Left colon (tissue), 2 donors: ENCODE measurements around the gene ATP10D. TPM values are rescaled to one million over a fixed set of nuclear protein-coding genes. Genes with fewer than 3 reads are reported as not detected.

Source experiments
- ATAC-seq: fragments of 200-7000 bp; cut with Tn5 transposase; one replicate; pipeline ENCODE4 v1.9.1; 2020; ENCODE audit warnings: mild to moderate bottlenecking, moderate library complexity
- DNase-seq, 2 donors: peaks; one replicate each; pipeline ENCODE4 v3.0.0-alpha.2; 2020
- intact Hi-C, 2 donors: fragments of 100-400 bp; cut with DNase I in 1 of 2; cut with micrococcal nuclease in 1 of 2; formaldehyde crosslinking; loops; one replicate each; pipeline versions ENCODE4 v1.11.2 to v1.14.0; 2022; cut with DNase I, micrococcal nuclease
- total RNA-seq, 2 donors: library from RNA; stranded (reverse); fragmentation: NEBNext Ultra II Directional; extraction: Animal tissue kit (Norgen Biotek cat#: 25700); gene quantifications; one replicate each; pipeline ENCODE4 v1.2.1, GENCODE V29; 2021
- donor health status: DM: no; HTN: no; CAD: no.
- donor health status: DM: yes; HTN: yes; CAD: no.

Gene ATP10D
- total RNA-seq, 2 donors from 2014 or later, result 9.1 to 15.1 TPM

- ATAC-seq, result no peak
- DNase-seq, result no peak
- intact Hi-C loops, result no loop called here
These were observed 154.5 kb downstream of the ATP10D start for GRCh38 chr4:47639531-47639930.

GRCh38 chr4:47640911-47641310 lies 155.8 kb downstream of the ATP10D start:
- DNase-seq, result no peak
- no peak for ATAC-seq
- intact Hi-C loops, result no loop called here

- ATAC-seq, result no peak
- intact Hi-C loops, result no loop called here
- no peak for DNase-seq
These were observed 156.7 kb downstream of the ATP10D start for GRCh38 chr4:47641755-47642154.

GRCh38 chr4:47642191-47642830 lies 157.2 kb downstream of the ATP10D start:
- intact Hi-C loops, result no loop called here
- ATAC-seq (no peak), DNase-seq (no peak)

Other genes starting within 250 kb of the ATP10D start
- 10 to 100 TPM; 15.9 to 16.8 TPM for gene COMMD8, start 21.6 kb upstream of the ATP10D start, total RNA-seq